Measurements from ENCODE around the gene SPTBN2. TPM values are rescaled to one million over a fixed set of nuclear protein-coding genes. Genes with fewer than 3 reads are reported as not detected.

The SPTBN2 gene
- total RNA-seq, 4 donors from 2014 or later: 435 to 663 (median 597) TPM

GRCh38 chr11:66718320-66718971, 10.6 kb downstream of the SPTBN2 start:
- intact Hi-C loops (cut with DNase I; ENCODE audit: low total_unique reads): no loop called here
- no peak for DNase-seq (ENCODE audit: low spot score in 2 of 2)
- peak overlapping the region; percentile 9 for H3K4me3 ChIP-seq (ENCODE audit: low read depth, poor library complexity, severe bottlenecking)
- no peak for TF ChIP-seq POLR2A (IDR thresholded peaks at IDR 0.05)
- no peak for TF ChIP-seq CTCF (IDR thresholded peaks at IDR 0.05)
- WGBS, 2 donors: 51% methylated on average over 22 to 26 of the region's 26 CpGs

GRCh38 chr11:66717925-66718319, 11.1 kb downstream of the SPTBN2 start:
- TF ChIP-seq POLR2A (IDR thresholded peaks at IDR 0.05) (no peak), CTCF (IDR thresholded peaks at IDR 0.05) (no peak)
- H3K4me3 ChIP-seq (ENCODE audit: low read depth, poor library complexity, severe bottlenecking): peak overlapping the region; percentile 9
- no peak for DNase-seq (ENCODE audit: low spot score in 2 of 2)
- intact Hi-C loops (cut with DNase I; ENCODE audit: low total_unique reads): no loop called here
- 56 to 78% methylated on average over 14 of the region's 14 CpGs for WGBS, 2 donors

GRCh38 chr11:66716996-66717395, 12.0 kb downstream of the SPTBN2 start:
- intact Hi-C loops (cut with DNase I; ENCODE audit: low total_unique reads): no loop called here
- DNase-seq (ENCODE audit: low spot score in 2 of 2): no peak
- WGBS, 2 donors: 54 to 65% methylated on average over 3 of the region's 3 CpGs
- TF ChIP-seq CTCF (IDR thresholded peaks at IDR 0.05) (no peak), POLR2A (IDR thresholded peaks at IDR 0.05) (no peak)
- no peak overlapping the region for H3K4me3 ChIP-seq (ENCODE audit: low read depth, poor library complexity, severe bottlenecking)

- 94% methylated on average over 19 of the region's 19 CpGs for WGBS, 2 donors
Measured at GRCh38 chr11:66715346-66716085, 13.5 kb downstream of the SPTBN2 start.

GRCh38 chr11:66713746-66714480, 15.1 kb downstream of the SPTBN2 start:
- intact Hi-C loops (cut with DNase I; ENCODE audit: low total_unique reads): no loop called here
- no peak for TF ChIP-seq CTCF (IDR thresholded peaks at IDR 0.05)
- TF ChIP-seq POLR2A (IDR thresholded peaks at IDR 0.05): no peak
- H3K4me3 ChIP-seq (ENCODE audit: low read depth, poor library complexity, severe bottlenecking): no peak overlapping the region
- 81% methylated on average over 12 of the region's 12 CpGs for WGBS, 2 donors
- no peak for DNase-seq (ENCODE audit: low spot score in 2 of 2)

More at GRCh38 chr11:66715346-66716085, 13.5 kb downstream of the SPTBN2 start:
- no peak for TF ChIP-seq CTCF (IDR thresholded peaks at IDR 0.05)
- TF ChIP-seq POLR2A (IDR thresholded peaks at IDR 0.05): no peak
- no peak for DNase-seq (ENCODE audit: low spot score in 2 of 2)
- no peak overlapping the region for H3K4me3 ChIP-seq (ENCODE audit: low read depth, poor library complexity, severe bottlenecking)
- intact Hi-C loops (cut with DNase I; ENCODE audit: low total_unique reads): no loop called here
